ENCODE results near the gene CNTRL. TPM values are rescaled to one million over a fixed set of nuclear protein-coding genes. Genes with fewer than 3 reads are reported as not detected.

Gene CNTRL
- total RNA-seq, 2 donors from 2014 or later: 11.4 to 31.0 TPM

DNA sequence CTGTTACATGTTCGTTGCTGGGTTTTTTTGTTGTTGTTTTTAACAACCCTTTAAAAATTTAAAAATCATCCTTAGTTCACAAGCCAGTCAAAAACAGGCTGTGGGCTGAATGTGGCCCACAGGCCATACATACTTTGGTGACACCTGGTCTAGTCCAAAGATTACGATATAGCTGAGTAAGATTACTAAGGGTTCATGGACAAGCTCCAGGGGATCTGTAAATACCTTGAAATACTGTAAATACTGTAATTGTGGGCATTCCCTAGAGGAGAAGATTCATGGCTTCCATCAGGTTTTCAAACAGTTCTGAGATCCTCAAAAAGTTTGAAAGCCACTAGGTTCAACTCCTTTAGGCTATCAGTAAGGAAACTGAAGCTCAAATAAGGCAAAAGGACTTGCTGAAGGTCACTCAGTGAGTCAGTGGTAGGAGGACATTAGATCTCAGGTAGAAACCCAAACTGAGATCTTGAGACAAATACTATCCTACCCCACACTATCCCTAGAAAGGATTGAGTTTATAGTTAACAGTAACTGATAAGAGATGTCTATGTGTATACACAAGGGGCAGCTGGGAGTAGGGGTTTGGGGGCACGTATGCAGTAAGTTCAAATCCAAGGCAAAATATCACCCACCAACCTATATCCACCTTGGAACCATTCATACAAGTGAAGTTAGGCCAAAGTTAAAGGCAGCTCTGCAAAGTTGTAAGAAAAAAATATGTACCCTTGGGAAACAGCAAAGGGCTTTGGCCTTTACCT lies 109.1 kb downstream of the CNTRL start:
- H3K9me3 ChIP-seq: no peaks in the 10 kb centered on the region
- DNase-seq (ENCODE audit: low spot score): no peak
- TF ChIP-seq, protein P1, sequence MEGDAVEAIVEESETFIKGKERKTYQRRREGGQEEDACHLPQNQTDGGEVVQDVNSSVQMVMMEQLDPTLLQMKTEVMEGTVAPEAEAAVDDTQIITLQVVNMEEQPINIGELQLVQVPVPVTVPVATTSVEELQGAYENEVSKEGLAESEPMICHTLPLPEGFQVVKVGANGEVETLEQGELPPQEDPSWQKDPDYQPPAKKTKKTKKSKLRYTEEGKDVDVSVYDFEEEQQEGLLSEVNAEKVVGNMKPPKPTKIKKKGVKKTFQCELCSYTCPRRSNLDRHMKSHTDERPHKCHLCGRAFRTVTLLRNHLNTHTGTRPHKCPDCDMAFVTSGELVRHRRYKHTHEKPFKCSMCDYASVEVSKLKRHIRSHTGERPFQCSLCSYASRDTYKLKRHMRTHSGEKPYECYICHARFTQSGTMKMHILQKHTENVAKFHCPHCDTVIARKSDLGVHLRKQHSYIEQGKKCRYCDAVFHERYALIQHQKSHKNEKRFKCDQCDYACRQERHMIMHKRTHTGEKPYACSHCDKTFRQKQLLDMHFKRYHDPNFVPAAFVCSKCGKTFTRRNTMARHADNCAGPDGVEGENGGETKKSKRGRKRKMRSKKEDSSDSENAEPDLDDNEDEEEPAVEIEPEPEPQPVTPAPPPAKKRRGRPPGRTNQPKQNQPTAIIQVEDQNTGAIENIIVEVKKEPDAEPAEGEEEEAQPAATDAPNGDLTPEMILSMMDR (IDR thresholded peaks at IDR 0.05): no peak
- ATAC-seq (ENCODE audit: insufficient number of reproducible peaks, low FRiP score, low read depth): no peak
- H3K4me1 ChIP-seq (ENCODE audit: control insufficient read depth in 1 of 2, low read depth in 2 of 2): peaks cover 13 to 51% of the 10 kb centered on the region in 2 donors
- H3K4me3 ChIP-seq: no peak overlapping the region
- H3K36me3 ChIP-seq: peaks cover 10% of the 10 kb centered on the region
- no peaks in the 10 kb centered on the region for H3K27me3 ChIP-seq (replicated peaks; ENCODE audit: insufficient read depth)
- no peak overlapping the region for H3K27ac ChIP-seq

DNA sequence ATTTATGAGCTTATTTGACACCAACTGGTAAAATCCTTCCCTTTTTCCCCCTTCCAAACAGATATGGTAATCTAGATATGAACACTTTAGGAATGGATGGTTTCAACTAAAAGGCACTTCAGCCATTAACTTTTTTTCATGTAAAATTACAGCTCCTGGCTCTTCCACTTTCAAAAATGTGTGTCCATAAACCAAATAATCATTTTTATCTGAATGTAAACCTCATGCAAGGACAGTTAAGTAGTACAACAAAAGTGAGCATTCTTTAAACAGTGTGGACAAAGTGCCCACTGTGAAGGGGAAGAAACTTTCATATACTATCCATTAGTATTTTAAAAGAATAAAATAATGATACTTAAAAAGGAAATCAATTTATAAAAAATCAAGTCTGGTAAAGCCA lies 109.7 kb downstream of the CNTRL start:
- H3K4me3 ChIP-seq: no peak overlapping the region
- no peak overlapping the region for H3K27ac ChIP-seq
- ATAC-seq (ENCODE audit: insufficient number of reproducible peaks, low FRiP score, low read depth) (no peak), DNase-seq (ENCODE audit: low spot score) (no peak)
- H3K9me3 ChIP-seq: no peaks in the 10 kb centered on the region
- H3K36me3 ChIP-seq: peaks cover 10% of the 10 kb centered on the region
- peaks cover 13 to 57% of the 10 kb centered on the region in 2 donors for H3K4me1 ChIP-seq (ENCODE audit: control insufficient read depth in 1 of 2, low read depth in 2 of 2)
- TF ChIP-seq, protein P1 (IDR thresholded peaks at IDR 0.05): no peak
- H3K27me3 ChIP-seq (replicated peaks; ENCODE audit: insufficient read depth): no peaks in the 10 kb centered on the region

DNA sequence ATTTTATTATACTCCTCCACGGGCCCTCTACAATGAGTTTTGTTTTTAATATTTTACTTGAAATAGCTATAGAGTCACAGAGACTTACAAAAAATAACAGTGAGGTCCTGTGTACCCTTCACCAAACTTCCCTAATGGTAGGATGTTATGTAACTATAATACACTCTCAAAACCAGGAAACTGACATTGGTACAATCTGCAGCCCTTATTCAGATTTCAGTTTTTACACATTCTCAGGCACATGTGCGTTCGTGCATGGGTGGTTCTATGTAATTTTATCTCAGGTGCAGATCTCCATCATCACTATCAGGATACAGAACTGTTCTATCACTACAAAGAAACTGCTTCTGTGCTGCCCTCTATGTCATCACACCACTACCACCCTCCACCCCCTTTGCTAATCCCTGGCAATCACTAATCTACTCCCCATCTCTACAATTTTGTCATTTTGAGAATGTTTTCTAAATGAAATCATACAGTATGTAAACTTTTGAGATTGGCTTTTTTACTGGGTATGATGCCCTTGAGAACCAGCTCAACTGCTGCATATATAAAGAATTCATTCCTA lies 110.5 kb downstream of the CNTRL start:
- no peak overlapping the region for H3K4me3 ChIP-seq
- peaks cover 7% of the 10 kb centered on the region for H3K36me3 ChIP-seq
- DNase-seq (ENCODE audit: low spot score) (no peak), ATAC-seq (ENCODE audit: insufficient number of reproducible peaks, low FRiP score, low read depth) (no peak)
- no peaks in the 10 kb centered on the region for H3K9me3 ChIP-seq
- TF ChIP-seq, protein P1 (IDR thresholded peaks at IDR 0.05): no peak
- no peaks in the 10 kb centered on the region for H3K27me3 ChIP-seq (replicated peaks; ENCODE audit: insufficient read depth)
- no peak overlapping the region for H3K27ac ChIP-seq
- H3K4me1 ChIP-seq (ENCODE audit: control insufficient read depth in 1 of 2, low read depth in 2 of 2): peaks cover 13 to 65% of the 10 kb centered on the region in 2 donors

DNA sequence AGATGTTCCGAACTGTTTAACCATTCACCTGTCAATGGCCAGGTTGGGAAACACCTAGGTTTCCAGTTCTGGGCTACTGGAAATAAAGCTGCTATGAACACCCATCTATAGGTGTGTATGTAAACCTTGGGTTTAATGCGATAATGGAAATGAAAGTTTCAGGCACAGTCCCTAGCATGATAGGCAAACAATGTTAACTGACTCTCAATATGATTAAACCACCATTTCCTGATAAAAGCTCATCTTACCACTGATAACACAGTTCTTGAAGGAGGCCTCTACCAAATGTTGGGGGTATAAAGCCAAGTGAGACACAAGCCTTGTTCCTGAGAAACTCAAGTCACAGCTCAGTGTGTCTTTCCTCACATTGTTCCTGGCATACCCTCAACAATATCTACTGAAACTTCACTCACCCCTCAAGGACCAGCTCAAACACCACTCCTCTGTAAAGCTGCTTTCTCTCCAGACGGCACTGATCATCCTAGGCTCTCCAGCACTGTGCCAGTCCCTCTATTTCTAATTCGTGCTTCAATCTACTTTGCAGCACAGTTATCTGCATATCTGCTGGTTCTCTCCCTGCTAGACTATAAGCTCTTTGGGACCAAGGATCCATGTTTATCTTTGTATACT lies 111.1 kb downstream of the CNTRL start:
- Histone ChIP-seq H3K27ac (no peak overlapping the region), H3K27me3 (replicated peaks; ENCODE audit: insufficient read depth) (no peaks in the 10 kb centered on the region), H3K36me3 (peaks cover 5% of the 10 kb centered on the region), H3K9me3 (no peaks in the 10 kb centered on the region), H3K4me1 (ENCODE audit: control insufficient read depth in 1 of 2, low read depth in 2 of 2) (peaks cover 17 to 71% of the 10 kb centered on the region in 2 donors), H3K4me3 (no peak overlapping the region)
- TF ChIP-seq, protein P1 (IDR thresholded peaks at IDR 0.05): no peak
- DNase-seq (ENCODE audit: low spot score): no peak
- no peak for ATAC-seq (ENCODE audit: insufficient number of reproducible peaks, low FRiP score, low read depth)

DNA sequence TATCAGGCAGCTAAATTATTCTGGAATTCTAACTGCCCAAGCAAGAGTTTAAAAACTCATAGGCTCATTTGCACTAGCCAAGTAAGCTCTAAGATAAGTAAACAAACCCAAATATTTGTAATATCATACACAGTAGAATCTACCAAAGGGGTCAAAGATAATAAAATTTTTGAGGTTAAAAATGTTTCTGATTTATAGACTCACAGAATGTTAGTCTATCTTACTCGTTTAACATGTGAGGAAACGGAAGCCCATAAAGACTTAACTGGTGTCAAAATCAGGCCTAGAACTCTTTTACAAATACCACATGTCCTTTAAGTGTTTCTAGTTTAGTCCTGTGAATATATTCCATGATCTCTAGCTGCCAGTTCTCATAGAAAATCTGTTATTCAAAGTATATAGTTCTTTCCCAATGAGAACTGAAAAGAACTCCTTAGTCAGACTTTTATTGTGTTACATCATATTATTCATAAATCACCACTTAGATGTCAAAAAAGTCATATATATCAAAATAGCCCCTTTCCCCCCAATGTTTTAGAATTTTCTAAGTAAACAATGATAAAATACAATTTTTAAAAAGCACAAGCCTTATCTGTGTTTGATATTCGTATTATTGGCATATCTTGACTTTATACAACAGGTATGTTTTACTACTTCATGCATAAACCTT lies 113.0 kb downstream of the CNTRL start:
- no peaks in the 10 kb centered on the region for H3K36me3 ChIP-seq
- DNase-seq (ENCODE audit: low spot score) (no peak), ATAC-seq (ENCODE audit: insufficient number of reproducible peaks, low FRiP score, low read depth) (no peak)
- no peaks in the 10 kb centered on the region for H3K27me3 ChIP-seq (replicated peaks; ENCODE audit: insufficient read depth)
- peaks cover 29 to 78% of the 10 kb centered on the region in 2 donors for H3K4me1 ChIP-seq (ENCODE audit: control insufficient read depth in 1 of 2, low read depth in 2 of 2)
- no peak overlapping the region for H3K4me3 ChIP-seq
- H3K9me3 ChIP-seq: no peaks in the 10 kb centered on the region
- no peak overlapping the region for H3K27ac ChIP-seq
- TF ChIP-seq, protein P1 (IDR thresholded peaks at IDR 0.05): no peak
